GM23338 (cell line): ENCODE measurements around the gene ZFHX2. TPM values are rescaled to one million over a fixed set of nuclear protein-coding genes. Genes with fewer than 3 reads are reported as not detected.

ENCODE experiments used
- ATAC-seq: fragments of 200-7000 bp; cut with Tn5 transposase; 3 replicates; pipeline ENCODE4 v1.9.1; 2020
- DNase-seq: peaks from one replicate; pipeline ENCODE4 v3.0.0-alpha.2; 2015; ENCODE audit warnings: low spot score
- H2AFZ ChIP-seq: fragments of 200-600 bp; sonication (generic); 2 replicates; pipeline ENCODE4 v1.8.0; 2016; ENCODE audit warnings: antibody characterized with exemption, mild to moderate bottlenecking, moderate library complexity
- H3F3A ChIP-seq: fragments of 200-600 bp; sonication (generic); replicated peaks from 2 replicates; pipeline ENCODE4 v1.8.0; 2017; ENCODE audit warnings: antibody characterized with exemption, mixed run types, low read depth
- H3K27ac ChIP-seq: fragments of 200-600 bp; sonication (generic); 2 replicates; pipeline ENCODE4 v1.6.1; 2016; ENCODE audit warnings: low read depth
- H3K27me3 ChIP-seq: fragments of 200-600 bp; sonication (generic); 2 replicates; pipeline ENCODE4 v1.8.0; 2016; ENCODE audit warnings: mild to moderate bottlenecking, mixed run types, moderate library complexity; ENCODE audit not compliant: insufficient read depth
- H3K36me3 ChIP-seq: fragments of 200-600 bp; sonication (generic); 2 replicates; pipeline ENCODE4 v1.8.0; 2016; ENCODE audit warnings: mild to moderate bottlenecking; ENCODE audit not compliant: insufficient read depth
- H3K4me1 ChIP-seq: fragments of 200-600 bp; sonication (generic); 2 replicates; pipeline ENCODE4 v1.8.0; 2016; ENCODE audit warnings: mild to moderate bottlenecking, moderate library complexity; ENCODE audit not compliant: insufficient read depth
- H3K4me2 ChIP-seq: fragments of 200-600 bp; sonication (generic); 2 replicates; pipeline ENCODE4 v1.7.1; 2017; ENCODE audit warnings: mixed run types
- H3K4me3 ChIP-seq: fragments of 200-600 bp; sonication (generic); 2 replicates; pipeline ENCODE4 v1.6.1; 2016; ENCODE audit warnings: mixed run types
- H3K79me2 ChIP-seq: fragments of 200-600 bp; sonication (generic); replicated peaks from 2 replicates; pipeline ENCODE4 v1.8.0; 2017; ENCODE audit warnings: mild to moderate bottlenecking; ENCODE audit not compliant: insufficient read depth
- H3K9me2 ChIP-seq: fragments of 200-600 bp; sonication (generic); 2 replicates; pipeline ENCODE4 v1.8.0; 2017; ENCODE audit not compliant: insufficient read depth
- H4K20me1 ChIP-seq: fragments of 200-600 bp; sonication (generic); replicated peaks from 2 replicates; pipeline ENCODE4 v1.8.0; 2017; ENCODE audit warnings: mild to moderate bottlenecking; ENCODE audit not compliant: insufficient read depth
- H3K27ac Mint-ChIP-seq: 2 replicates; pipeline ENCODE4 v1.8.0; 2020; ENCODE audit warnings: inconsistent platforms, mild to moderate bottlenecking, moderate library complexity, mixed read lengths
- H3K27me3 Mint-ChIP-seq: 3 replicates; pipeline ENCODE4 v1.8.0; 2022; ENCODE audit warnings: low read depth, mild to moderate bottlenecking, moderate library complexity, mixed read lengths, inconsistent platforms; ENCODE audit not compliant: insufficient read depth, poor library complexity
- H3K36me3 Mint-ChIP-seq: 3 replicates; pipeline ENCODE4 v1.8.0; 2021; ENCODE audit warnings: low read depth, mild to moderate bottlenecking, inconsistent platforms, moderate library complexity, mixed read lengths
- H3K4me1 Mint-ChIP-seq: 3 replicates; pipeline ENCODE4 v1.8.0; 2020; ENCODE audit warnings: mild to moderate bottlenecking, inconsistent platforms, mixed read lengths
- H3K4me3 Mint-ChIP-seq: 3 replicates; pipeline ENCODE4 v1.8.0; 2021; ENCODE audit warnings: moderate library complexity, mild to moderate bottlenecking, inconsistent platforms, mixed read lengths
- H3K9me3 Mint-ChIP-seq: 3 replicates; pipeline ENCODE4 v1.8.0; 2020; ENCODE audit warnings: moderate library complexity, mild to moderate bottlenecking, inconsistent platforms, mixed read lengths
- CREB1 ChIP-seq: fragments of 250-450 bp; sonication (Bioruptor Pico); IDR thresholded peaks from 2 replicates; pipeline ENCODE4 v1.5.0; 2020; ENCODE audit warnings: low read depth, mild to moderate bottlenecking, moderate library complexity
- CTCF ChIP-seq, 2 experiments: fragments of 200-600 bp in 1 of 2; sonication (generic) in 1 of 2; conservative IDR thresholded peaks; 2 replicates each; pipeline versions ENCODE4 v1.5.1 to v1.6.1; 2016 to 2017; ENCODE audit warnings: antibody characterized with exemption in 2 of 2, low read depth in 2 of 2, mild to moderate bottlenecking in 2 of 2, moderate library complexity in 1 of 2
- EZH2phosphoT487 ChIP-seq: fragments of 200-600 bp; sonication (generic); IDR thresholded peaks from one replicate; pipeline ENCODE4 v1.8.1; 2018; ENCODE audit warnings: antibody characterized with exemption; ENCODE audit not compliant: unreplicated experiment
- POLR2AphosphoS5 ChIP-seq: IDR thresholded peaks from 2 replicates; pipeline ENCODE4 v1.6.1; 2016; ENCODE audit warnings: antibody characterized with exemption, low read depth
- STAT1 ChIP-seq: IDR thresholded peaks from one replicate; pipeline ENCODE4 v1.6.1; 2016; ENCODE audit warnings: antibody characterized with exemption; ENCODE audit not compliant: unreplicated experiment
- ZNF462 ChIP-seq: fragments of 250-450 bp; sonication (Bioruptor Pico); IDR thresholded peaks from 2 replicates; pipeline ENCODE4 v1.5.0; 2020; ENCODE audit warnings: mild to moderate bottlenecking, moderate library complexity
- polyA plus RNA-seq: library from polyadenylated mRNA; unstranded; fragments of >200 nt; fragmentation: Nextera tagmentation; extraction: Ambion mirVana; gene quantifications from 2 replicates; pipeline ENCODE4 v1.2.1, GENCODE V29; 2016
- total RNA-seq: library from RNA; depleted of rRNA; stranded (reverse); fragments of >200 nt; shearing (Covaris generic); gene quantifications from 2 replicates; pipeline ENCODE4 v1.2.3, GENCODE V29; 2014

ZFHX2 gene
- total and polyA plus RNA-seq, 2 experiments from 2014 or later: 11.6 to 18.5 TPM

- TF ChIP-seq ZNF462 (no peak), STAT1 (no peak), CTCF (conservative IDR thresholded peaks at IDR 0.05; ENCODE audit: low read depth in 2 of 2) (no peak)
These were observed 21.1 kb downstream of the ZFHX2 start (continued) for GRCh38 chr14:23530375-23531055.

GRCh38 chr14:23529016-23529415, 22.5 kb downstream of the ZFHX2 start:
- Mint-ChIP-seq H3K27me3 (peaks cover 16% of the 10 kb centered on the region), H3K9me3 (no peaks in the 10 kb centered on the region; the same call in 2 of the 3 replicates), H3K4me1 (peaks cover 50% of the 10 kb centered on the region), H3K4me3 (no peak overlapping the region; the same call in 2 of the 3 replicates), H3K27ac (no peak overlapping the region), H3K36me3 (peaks cover 78% of the 10 kb centered on the region)
- no peak overlapping the region for H3K4me3 ChIP-seq
- DNase-seq (no peak), ATAC-seq (no peak)
- H3K36me3 ChIP-seq: peaks cover 3% of the 10 kb centered on the region; the same call in 1 of the 2 replicates
- H3K27me3 ChIP-seq: no peaks in the 10 kb centered on the region
- no peaks in the 10 kb centered on the region for H3F3A ChIP-seq
- H3K27ac ChIP-seq: no peak overlapping the region
- no peak overlapping the region for H2AFZ ChIP-seq
- H3K4me2 ChIP-seq: no peak overlapping the region
- H3K79me2 ChIP-seq: no peaks in the 10 kb centered on the region
- H3K9me2 ChIP-seq: no peaks in the 10 kb centered on the region
- no peaks in the 10 kb centered on the region; the same call in 1 of the 2 replicates for H4K20me1 ChIP-seq
- peaks cover 4% of the 10 kb centered on the region; the same call in 1 of the 2 replicates for H3K4me1 ChIP-seq
- no peak for TF ChIP-seq CREB1 (CRISPR knock-in tag)
- no peak for TF ChIP-seq STAT1
- no peak for TF ChIP-seq POLR2AphosphoS5
- no peak for TF ChIP-seq EZH2phosphoT487
- TF ChIP-seq ZNF462: no peak
